Esophagus muscularis mucosa (tissue), 3 donors: ENCODE data around the gene FDXR.

Experiments used
- EP300 ChIP-seq: sonication (generic); formaldehyde crosslinking; IDR thresholded peaks from one replicate; pipeline ENCODE4 v1.6.1; 2017; ENCODE audit warnings: antibody characterized with exemption
- TF ChIP-seq, protein P1 (sequence below), 3 experiments: fragments of 200-600 bp in 2 of 3; fragments of 450-650 bp in 1 of 3; sonication (generic) in 2 of 3; IDR thresholded peaks; one replicate each; pipeline ENCODE4 v1.5.1; 2017 to 2019; ENCODE audit warnings: antibody characterized with exemption in 3 of 3, mild to moderate bottlenecking in 2 of 3, moderate library complexity in 1 of 3

DNA sequence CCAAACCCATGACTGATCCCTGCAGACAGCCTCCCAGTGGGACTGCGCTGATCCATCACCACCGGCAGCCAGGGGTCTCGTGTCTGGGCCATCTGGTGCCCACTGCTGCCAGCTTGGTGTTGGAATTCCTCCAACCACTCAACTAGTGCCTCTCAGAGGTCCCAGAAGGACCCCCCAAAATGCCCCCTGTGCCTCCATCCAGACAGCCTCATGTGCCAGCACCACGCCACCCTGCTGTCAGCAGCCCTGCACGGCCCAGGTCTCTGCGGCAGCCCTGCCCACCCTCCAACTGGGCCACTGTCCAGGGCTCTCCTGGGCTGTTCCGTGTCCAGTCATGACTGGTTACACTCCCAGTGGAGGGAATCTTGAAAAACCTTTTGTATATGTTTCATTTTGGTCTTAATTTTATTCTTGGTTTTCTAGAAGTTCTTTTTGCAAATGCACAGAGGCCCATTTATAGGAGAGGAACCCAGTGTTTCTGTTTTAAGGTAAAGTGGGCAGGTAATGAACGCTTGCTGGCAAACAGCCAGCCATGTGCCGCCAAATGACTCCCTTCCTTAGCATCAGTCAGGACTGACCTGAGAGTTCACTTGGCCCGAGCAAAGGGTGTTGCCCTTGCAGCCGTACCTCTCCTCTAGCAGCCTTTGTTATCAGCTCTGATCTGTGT is 47.7 kb downstream of the FDXR start:
- TF ChIP-seq EP300, result no peak
- TF ChIP-seq, protein P1, sequence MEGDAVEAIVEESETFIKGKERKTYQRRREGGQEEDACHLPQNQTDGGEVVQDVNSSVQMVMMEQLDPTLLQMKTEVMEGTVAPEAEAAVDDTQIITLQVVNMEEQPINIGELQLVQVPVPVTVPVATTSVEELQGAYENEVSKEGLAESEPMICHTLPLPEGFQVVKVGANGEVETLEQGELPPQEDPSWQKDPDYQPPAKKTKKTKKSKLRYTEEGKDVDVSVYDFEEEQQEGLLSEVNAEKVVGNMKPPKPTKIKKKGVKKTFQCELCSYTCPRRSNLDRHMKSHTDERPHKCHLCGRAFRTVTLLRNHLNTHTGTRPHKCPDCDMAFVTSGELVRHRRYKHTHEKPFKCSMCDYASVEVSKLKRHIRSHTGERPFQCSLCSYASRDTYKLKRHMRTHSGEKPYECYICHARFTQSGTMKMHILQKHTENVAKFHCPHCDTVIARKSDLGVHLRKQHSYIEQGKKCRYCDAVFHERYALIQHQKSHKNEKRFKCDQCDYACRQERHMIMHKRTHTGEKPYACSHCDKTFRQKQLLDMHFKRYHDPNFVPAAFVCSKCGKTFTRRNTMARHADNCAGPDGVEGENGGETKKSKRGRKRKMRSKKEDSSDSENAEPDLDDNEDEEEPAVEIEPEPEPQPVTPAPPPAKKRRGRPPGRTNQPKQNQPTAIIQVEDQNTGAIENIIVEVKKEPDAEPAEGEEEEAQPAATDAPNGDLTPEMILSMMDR (IDR thresholded peaks at IDR 0.05), result no peak
